ENCODE data around the gene FIGNL2.

DNA sequence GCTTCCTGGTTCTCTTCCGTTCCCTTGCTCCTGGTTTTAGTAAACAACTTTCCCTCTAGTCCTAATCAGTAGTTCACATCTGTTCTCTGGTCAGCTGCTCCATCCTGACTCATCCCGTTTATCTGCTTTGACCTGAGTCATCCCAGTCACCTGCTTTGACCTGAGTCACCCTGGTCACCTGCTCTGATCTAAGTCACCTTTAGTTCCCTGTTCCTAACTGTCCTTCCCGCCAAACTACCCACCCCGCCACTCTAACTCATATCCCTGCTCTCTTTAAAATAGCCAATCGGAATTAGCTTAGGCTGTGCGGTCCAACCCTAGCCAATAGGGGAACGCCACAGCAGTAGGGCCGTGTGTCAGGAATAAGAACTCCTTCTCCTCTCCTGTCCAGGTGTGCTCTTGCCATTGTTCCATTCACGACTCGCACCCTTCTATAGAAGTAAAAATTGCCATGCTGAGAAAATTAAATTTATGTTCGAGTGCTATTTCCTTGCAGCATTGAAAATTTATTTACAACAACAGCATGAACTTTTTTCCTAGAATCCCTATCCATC lies 36.2 kb upstream of the FIGNL2 start:
- TF ChIP-seq CTCF (conservative IDR thresholded peaks at IDR 0.05; ENCODE audit: low read depth, low read length) (no peak), EZH2 (IDR thresholded peaks at IDR 0.05; ENCODE audit: borderline replicate concordance, low read depth, low read length, poor library complexity, severe bottlenecking) (no peak)

Data from A673 (cell line).